Astrocyte of the cerebellum (primary cell): ENCODE measurements around the gene ANKRD11.
A peak's percentile ranks its signal among the peaks of the same experiment; 100 is the strongest.
"Not testable (repeated sequence)": the region's sequence is repeated elsewhere in the genome, so short reads cannot be mapped to it uniquely, and the experiment has no call there.

Experiments
- DNase-seq: peaks from one replicate; pipeline ENCODE4 v3.0.0-alpha.2; 2011; ENCODE audit warnings: low read depth
- H3K4me3 ChIP-seq: 2 replicates; pipeline ENCODE4 v1.5.1; 2011; ENCODE audit warnings: mild to moderate bottlenecking, low read depth, low read length, moderate library complexity
- in situ Hi-C: cut with HindIII; loops from 2 replicates; pipeline ENCODE4 v1.10.0; 2017; ENCODE audit warnings: low sequenced_read_pairs
- TF ChIP-seq, protein P1 (sequence below): IDR thresholded peaks from 2 replicates; pipeline ENCODE4 v1.5.1; 2012; ENCODE audit warnings: low read length, low read depth, moderate library complexity, mild to moderate bottlenecking; ENCODE audit errors: missing control alignments

Gene ANKRD11

DNA sequence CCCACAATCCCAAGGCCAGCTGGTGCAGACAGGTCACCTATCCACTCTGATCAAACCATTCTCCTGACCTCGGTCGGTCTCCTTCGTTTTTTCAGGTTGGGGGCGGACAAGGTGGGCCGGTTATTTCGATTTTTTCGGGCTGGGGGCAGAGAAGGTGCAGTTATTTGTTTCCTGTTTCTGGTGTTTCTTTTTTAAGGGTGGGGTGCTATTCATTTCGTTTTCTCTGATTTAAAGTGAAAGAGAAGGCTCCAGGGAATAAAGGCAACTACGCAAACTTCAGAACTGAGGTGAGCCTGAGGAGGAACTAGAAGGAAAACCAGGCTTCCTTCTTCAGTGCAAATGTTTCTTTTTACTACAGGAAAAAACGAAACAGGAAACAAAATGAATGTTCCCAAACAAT lies 64.8 kb downstream of the ANKRD11 start:
- TF ChIP-seq, protein P1, sequence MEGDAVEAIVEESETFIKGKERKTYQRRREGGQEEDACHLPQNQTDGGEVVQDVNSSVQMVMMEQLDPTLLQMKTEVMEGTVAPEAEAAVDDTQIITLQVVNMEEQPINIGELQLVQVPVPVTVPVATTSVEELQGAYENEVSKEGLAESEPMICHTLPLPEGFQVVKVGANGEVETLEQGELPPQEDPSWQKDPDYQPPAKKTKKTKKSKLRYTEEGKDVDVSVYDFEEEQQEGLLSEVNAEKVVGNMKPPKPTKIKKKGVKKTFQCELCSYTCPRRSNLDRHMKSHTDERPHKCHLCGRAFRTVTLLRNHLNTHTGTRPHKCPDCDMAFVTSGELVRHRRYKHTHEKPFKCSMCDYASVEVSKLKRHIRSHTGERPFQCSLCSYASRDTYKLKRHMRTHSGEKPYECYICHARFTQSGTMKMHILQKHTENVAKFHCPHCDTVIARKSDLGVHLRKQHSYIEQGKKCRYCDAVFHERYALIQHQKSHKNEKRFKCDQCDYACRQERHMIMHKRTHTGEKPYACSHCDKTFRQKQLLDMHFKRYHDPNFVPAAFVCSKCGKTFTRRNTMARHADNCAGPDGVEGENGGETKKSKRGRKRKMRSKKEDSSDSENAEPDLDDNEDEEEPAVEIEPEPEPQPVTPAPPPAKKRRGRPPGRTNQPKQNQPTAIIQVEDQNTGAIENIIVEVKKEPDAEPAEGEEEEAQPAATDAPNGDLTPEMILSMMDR, result no peak
- H3K4me3 ChIP-seq, result no peak overlapping the region
- in situ Hi-C loops, result no loop called here
- no peak for DNase-seq

DNA sequence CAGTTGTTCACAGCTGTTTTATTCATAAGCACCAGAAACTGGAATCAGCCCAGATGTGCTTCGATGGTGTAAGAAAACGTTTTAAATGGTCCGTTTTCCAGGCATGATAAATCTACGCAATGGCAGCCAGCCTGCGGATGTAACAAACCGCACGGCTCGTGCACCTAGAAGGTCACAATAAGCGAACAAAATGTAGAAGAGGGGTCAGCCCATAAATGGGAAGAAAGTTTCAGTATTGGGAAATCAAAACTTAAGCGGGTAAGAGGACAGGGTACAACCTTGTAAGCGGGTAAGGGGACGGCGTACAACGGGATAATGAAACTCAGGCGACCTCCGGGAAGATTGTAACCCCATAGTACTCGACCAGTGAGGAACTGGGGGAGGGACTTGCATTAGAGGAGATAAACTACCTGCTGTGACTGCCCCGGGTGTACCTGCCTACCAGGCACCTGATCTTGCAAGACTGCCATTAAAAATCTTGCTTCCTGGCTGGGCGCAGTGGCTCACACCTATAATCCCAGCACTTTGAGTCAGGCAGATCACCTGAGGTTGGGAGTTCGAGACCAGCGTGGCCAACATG lies 66.6 kb downstream of the ANKRD11 start:
- no peak for DNase-seq
- no peak overlapping the region for H3K4me3 ChIP-seq
- in situ Hi-C loops, result no loop called here
- TF ChIP-seq, protein P1, result no peak

DNA sequence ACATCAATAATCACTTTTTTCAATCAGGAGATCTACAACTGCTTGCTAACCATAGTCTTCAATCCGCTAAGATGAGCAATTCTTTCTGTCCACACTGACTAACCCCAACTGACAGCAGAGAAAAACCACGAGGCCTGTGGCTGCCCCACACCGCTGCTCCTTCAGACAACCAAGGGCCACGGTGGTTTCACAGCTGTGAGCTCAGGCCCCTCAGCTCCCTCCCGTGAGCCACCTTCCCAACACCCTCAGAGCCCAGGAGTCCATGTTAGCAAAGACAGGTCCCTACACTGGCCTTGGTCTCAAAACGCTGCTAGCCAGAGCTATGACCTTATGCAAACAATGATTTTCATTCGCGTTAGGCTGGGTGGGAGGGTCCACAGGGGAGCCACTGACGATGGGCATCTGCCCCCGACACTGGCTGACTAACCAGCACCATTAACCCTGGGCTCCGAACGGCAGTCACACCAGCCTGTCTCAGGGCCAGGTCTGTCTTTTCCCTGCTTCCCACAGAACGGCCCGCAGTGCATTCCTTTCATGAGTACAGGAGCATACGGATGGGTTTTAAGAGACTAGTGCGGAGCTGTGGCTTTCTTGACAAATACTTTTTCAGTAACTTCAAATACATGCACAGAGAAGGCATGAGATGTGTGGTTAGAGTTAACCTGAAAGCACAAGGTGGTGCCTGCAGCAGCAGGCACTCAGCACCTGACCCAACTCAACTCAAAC lies 67.3 kb downstream of the ANKRD11 start:
- TF ChIP-seq, protein P1, result no peak
- no peak overlapping the region for H3K4me3 ChIP-seq
- in situ Hi-C loops, result no loop called here
- peak; percentile 55 for DNase-seq

DNA sequence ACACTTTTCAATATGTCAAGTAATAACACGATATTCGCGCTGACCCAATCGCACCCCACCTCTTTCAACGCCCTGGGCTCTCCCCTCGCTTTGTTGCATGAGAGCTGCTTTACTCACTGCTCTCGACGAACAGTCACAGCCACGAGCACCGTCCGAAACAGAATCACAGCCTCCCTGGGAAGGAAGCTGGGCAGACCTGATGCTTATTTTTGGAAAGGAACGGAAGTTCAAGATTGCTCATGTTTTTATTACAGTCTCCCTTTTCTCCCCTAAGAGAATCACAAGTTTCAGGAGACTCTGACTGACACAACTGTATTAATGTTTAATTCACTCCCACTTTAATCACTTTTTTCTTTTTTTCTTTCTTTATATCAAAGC lies 67.8 kb downstream of the ANKRD11 start:
- in situ Hi-C loops, result no loop called here
- no peak for DNase-seq
- TF ChIP-seq, protein P1, result no peak
- no peak overlapping the region for H3K4me3 ChIP-seq

DNA sequence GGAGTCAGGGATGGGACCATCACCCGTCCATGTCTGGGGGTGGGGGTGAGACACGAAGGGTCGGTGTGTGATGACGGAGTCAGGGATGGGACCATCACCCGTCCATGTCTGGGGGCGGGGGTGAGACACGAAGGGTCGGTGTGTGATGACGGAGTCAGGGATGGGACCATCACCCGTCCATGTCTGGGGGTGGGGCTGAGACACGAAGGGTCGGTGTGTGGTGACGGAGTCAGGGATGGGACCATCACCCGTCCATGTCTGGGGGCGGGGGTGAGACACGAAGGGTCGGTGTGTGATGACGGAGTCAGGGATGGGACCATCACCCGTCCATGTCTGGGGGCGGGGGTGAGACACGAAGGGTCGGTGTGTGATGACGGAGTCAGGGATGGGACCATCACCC lies 69.1 kb downstream of the ANKRD11 start:
- H3K4me3 ChIP-seq, in situ Hi-C loops, DNase-seq: not testable (repeated sequence)

DNA sequence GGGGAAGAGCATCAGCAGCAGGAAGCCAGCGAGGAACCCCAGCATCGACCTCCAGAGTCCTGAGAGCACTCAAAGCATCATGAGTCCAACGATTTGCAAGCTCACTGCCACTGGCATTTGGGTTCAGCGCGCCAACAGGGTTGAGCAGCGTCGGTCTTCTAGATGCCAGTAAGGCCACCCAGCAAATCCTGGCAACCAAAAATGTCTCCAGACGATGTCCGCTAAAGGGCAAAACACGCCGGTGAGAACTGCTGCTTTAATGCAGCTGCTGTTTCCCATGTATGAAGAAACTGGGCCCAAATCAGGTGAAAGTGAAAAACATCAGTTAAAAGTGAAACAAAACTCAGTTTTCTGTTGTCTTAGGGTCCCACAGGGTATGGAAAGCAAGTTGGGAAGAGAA lies 70.2 kb downstream of the ANKRD11 start:
- TF ChIP-seq, protein P1, result no peak
- no peak overlapping the region for H3K4me3 ChIP-seq
- in situ Hi-C loops, result no loop called here
- DNase-seq, result no peak

DNA sequence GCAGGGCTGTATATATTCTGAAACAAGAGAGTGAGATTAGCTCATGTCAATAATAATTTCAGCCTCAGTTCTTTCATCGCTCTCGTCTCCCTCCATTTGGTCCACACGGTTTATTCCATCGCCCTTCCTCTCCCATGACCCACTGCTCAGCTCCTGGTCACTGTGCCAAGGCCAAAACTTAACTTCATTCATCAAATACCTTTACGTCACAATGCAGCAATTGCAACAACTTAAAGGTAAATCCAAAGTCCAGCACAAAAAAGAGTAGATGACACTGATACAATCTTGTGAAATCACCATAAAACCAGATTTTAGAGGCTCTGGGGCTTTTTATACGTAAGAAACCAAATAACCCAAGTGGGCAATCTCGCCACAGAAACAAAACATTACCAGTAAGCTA lies 72.0 kb downstream of the ANKRD11 start:
- in situ Hi-C loops, result no loop called here
- TF ChIP-seq, protein P1, result no peak
- H3K4me3 ChIP-seq, result no peak overlapping the region
- no peak for DNase-seq
